NCI-H1436 treated with DMSO at 0.1 percent for 48 hours (cell line): ENCODE data around the gene ITGB6.
A peak's percentile ranks its signal among the peaks of the same experiment; 100 is the strongest.

Experiments used
- DNase-seq: peaks from one replicate; lab custom pipeline; 2025; lab: John Stamatoyannopoulos, UW

ITGB6 gene

GRCh38 chr2:160087854-160088745, 112.0 kb downstream of the ITGB6 start:
- DNase-seq: no peak

- DNase-seq: no peak
These were observed 114.4 kb downstream of the ITGB6 start for GRCh38 chr2:160085662-160086061.

GRCh38 chr2:160077912-160078810, 121.9 kb downstream of the ITGB6 start:
- no peak for DNase-seq

- DNase-seq: peak; percentile 70
These were observed 123.2 kb downstream of the ITGB6 start for GRCh38 chr2:160076914-160077313.

GRCh38 chr2:160076241-160076640, 123.8 kb downstream of the ITGB6 start:
- no peak for DNase-seq

- no peak for DNase-seq
These were observed 124.9 kb downstream of the ITGB6 start for GRCh38 chr2:160075171-160075570.

- no peak for DNase-seq
These were observed 126.7 kb downstream of the ITGB6 start for GRCh38 chr2:160073284-160073888.

DNA sequence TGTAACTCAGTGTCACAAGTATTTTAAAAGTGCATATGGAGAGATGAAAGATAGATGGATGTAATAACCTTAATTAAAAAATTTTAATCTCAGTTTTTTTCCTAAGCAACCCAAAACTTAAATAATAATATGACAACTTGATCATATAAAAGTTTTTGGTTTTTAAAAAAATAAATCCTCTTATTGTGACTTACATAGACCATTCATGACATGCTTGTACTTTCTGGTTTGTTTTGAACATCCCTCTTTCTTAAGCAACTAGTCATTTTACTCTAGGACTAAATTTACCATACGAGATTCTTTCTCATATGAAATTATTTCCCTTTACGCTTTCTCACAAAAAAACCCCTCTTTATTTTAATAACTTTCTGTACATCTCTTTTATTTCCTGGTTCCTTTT, 131.2 kb downstream of the ITGB6 start:
- no peak for DNase-seq

GRCh38 chr2:160064916-160065315, 135.2 kb downstream of the ITGB6 start:
- no peak for DNase-seq

DNA sequence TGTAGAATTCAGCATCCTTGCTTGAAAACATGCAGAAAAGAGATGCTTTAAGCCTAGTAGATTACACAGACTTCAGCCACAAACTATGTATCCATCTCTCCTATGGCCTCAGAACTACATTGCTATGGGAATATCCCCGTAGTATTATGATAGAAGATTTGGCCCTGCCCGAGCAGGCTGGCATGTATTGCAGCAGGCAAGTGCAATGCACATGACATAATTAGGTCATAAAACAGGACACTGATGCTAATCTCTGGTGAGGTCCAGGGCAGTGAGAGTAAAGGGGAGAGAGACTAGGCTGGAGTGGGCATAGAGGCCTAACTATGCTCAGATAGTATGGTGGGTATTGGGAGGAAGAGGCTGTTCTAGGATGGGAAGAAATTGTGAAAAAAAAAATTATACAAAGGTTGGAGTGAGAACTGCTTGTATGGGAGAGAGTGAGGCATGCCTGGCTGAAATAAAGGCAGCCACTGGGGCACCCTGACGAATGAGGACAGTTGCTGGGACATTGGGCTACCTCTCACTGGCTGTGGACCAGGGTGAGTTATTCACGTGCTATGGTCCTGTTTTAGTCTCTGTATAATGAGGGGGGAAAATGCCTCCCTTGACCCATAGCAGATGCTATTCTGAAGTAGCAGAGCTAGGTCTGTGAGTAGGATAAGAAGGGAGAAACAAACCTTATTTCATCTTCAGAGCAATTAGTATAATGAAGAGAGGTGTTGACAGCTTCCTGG, 136.0 kb downstream of the ITGB6 start:
- no peak for DNase-seq

DNA sequence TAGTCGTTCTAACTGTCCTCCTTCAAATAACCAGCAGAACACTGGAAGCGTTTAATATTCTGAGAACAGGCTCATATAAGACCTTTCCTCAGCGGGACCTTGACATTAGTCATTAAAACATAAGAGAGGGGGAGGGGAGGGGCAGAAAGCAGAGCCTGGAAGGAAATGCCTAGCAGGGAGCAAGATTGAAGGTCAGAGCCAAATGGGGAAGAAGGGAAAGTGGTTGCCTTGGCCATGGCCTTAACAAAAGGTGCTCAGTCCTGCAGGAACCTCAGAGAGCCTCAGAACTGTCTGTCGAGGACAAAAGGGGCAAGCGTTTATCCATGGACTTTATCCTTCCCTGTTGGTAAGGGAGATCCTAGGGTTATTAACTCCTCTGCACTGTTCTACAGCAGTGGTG, 136.8 kb downstream of the ITGB6 start:
- no peak for DNase-seq

GRCh38 chr2:160062292-160063005, 137.6 kb downstream of the ITGB6 start, which contains the start of gene PLA2R1:
Gene PLA2R1, minus strand, starts transcription at chr2:160062615. Its CDS starts 212 bp downstream, at chr2:160062403.
- DNase-seq: no peak

DNA sequence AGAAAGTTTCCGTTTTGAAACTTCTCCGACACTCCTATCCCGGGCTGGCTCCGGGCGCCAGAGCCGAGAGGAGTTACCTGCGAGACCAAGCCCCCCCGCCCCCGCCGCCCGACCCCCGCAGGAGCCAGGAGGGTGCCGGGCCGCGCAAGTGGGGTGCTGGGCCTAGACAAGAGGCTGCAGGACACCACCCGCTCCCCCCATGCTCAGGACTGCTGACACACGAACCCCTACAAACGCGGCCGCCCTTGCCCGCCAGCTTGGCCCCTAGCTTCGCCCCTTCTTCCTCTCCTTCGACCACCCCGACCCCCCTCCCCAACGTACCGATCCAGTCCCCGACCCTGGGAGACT, 138.2 kb downstream of the ITGB6 start:
- no peak for DNase-seq

DNA sequence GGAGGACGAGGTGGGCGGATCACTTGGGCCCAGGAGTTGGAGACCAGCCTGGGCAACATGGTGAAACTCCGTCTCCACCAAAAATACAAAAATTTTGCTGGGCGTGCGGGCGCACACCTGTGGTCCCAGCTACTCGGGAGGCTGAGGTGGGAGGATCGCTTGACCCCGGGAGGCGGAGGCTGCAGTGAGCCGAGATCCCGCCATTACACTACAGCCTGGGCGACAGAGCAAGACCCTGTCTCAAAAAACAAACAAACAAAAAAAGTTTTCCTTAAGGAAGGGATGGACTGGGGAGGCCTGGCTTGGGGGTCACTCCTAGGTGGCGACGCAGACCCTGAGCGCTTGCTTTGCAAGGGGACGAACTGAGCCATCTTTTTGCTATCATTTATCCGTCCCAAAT, 138.5 kb downstream of the ITGB6 start:
- no peak for DNase-seq

- DNase-seq: no peak
These were observed 139.8 kb downstream of the ITGB6 start for GRCh38 chr2:160060297-160060696.

DNA sequence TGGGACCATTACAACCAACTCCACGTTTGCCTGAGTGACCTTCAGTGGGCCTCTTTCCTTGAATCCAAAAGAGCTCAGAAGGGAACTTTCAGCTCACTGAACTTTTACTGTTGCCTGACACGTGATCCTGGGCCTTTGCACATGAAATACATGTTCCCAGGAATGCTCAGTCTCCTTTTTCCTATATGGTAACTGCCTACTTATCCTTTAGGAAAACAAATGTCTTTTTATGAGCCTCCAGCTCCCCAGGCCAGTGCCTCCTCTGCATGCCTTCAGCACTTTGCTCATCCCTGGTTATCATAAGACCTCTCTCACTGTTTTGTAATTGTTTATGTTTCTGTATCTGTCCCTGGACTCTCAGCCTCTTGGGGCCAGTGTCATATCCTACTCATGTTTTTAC, 142.7 kb downstream of the ITGB6 start:
- DNase-seq: no peak

GRCh38 chr2:160055726-160056108, 144.4 kb downstream of the ITGB6 start:
- DNase-seq: no peak

- DNase-seq: no peak
These were observed 144.9 kb downstream of the ITGB6 start for GRCh38 chr2:160054984-160055725.

- no peak for DNase-seq
These were observed 146.1 kb downstream of the ITGB6 start for GRCh38 chr2:160053946-160054345.

DNA sequence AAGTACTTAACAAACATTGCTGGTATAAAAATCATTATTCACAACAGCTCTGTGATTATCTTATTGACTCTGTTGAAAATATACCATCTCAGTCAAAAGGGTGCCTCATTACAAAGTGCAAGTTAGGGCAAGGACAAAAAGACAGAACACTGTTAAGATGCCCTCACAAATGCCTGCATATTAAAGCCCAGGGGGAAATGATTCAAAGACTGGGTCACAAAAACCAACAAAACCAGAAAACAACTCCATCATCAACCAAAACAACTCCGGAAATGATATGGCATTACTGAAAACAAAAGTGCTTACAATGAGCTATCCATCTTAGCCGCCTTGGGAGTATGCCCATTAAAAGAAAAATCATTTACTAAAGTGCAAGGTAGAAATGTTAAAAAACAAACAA, 147.5 kb downstream of the ITGB6 start:
- DNase-seq: no peak
